ENCODE results near the gene FNDC11. TPM values are rescaled to one million over a fixed set of nuclear protein-coding genes. Genes with fewer than 3 reads are reported as not detected.
"Not testable (repeated sequence)": the region's sequence is repeated elsewhere in the genome, so short reads cannot be mapped to it uniquely, and the experiment has no call there.

Gene FNDC11, protein sequence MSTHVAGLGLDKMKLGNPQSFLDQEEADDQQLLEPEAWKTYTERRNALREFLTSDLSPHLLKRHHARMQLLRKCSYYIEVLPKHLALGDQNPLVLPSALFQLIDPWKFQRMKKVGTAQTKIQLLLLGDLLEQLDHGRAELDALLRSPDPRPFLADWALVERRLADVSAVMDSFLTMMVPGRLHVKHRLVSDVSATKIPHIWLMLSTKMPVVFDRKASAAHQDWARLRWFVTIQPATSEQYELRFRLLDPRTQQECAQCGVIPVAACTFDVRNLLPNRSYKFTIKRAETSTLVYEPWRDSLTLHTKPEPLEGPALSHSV
- total RNA-seq, result under 1 TPM in 1 of 2 donors, not detected in 1; 0.19 TPM
- long read RNA-seq, donor 1, partial matches to known transcripts, result 0 of 1 reads
- long read RNA-seq, donor 1, other reads (novel, unspliced or antisense), result 0 of 1 reads
- long read RNA-seq, donor 2, result 0 reads

DNA sequence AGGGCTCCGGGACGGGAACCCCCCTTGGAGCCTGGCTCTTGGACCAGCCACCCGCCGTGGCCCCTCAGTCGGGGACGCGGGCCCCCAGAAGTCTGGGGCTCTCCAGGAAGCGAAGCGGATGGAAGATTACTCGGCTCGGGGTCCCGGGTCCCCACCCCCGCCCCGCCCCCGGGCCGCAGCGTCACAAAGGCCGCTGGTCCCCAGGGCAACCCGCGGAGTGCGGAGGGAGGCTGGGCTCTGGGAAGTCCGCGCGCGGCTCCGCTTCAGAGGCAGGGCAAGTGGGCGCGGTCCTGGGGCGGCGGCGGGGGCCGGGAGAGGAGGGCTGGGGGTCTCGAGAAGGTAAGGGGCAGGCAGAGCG lies at the start of gene FNDC11:
Gene FNDC11 (plus strand): TSS at position 227 of the 358 bp plus-strand sequence. CDS start 1,505 bp downstream, outside the sequence.
- intact Hi-C loops (cut with DNase I), result no loop called here
- DNase-seq (ENCODE audit: low spot score), result no peak

DNA sequence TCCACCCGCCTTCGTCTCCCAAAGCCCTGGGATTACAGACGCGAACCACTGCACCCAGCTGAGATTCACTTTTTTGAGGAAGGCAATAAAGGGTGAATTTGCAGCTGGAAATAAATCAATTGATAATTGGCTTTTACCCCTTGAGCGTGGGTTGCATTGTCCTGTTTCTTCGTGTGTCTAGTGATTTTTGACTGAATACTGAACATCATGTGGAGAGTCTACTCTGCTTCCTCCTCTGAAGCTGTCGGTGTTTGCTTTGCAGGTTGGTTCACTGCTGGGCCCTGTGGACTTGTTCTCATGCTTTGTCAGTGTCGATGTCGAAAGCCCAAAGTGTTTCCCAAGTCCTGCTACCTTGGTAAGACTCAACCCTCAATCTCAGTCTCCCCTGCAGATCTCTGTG lies 49.3 kb upstream of the FNDC11 start:
- intact Hi-C loops (cut with DNase I), result no loop called here
- no peak for DNase-seq (ENCODE audit: low spot score)

DNA sequence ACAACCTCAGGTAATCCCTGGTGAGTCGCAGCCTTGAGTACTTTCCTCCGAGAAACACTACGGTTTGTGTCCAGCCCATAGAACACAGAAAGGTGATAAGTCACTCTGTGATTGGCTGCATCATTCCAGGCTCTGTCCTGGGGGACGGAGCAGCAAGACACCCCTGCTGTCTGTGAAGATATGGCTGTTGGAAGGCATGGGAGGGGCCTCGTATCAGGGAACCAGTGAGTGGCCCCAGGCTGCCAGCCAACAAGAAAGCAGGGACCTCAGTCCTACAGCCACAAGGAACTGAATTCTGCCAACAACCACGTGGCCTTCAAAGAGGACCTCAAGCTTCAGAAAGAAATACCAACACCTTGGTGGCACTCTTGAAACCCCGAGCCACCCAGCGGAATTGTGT lies 48.7 kb upstream of the FNDC11 start:
- no peak for DNase-seq (ENCODE audit: low spot score)
- intact Hi-C loops (cut with DNase I), result no loop called here

DNA sequence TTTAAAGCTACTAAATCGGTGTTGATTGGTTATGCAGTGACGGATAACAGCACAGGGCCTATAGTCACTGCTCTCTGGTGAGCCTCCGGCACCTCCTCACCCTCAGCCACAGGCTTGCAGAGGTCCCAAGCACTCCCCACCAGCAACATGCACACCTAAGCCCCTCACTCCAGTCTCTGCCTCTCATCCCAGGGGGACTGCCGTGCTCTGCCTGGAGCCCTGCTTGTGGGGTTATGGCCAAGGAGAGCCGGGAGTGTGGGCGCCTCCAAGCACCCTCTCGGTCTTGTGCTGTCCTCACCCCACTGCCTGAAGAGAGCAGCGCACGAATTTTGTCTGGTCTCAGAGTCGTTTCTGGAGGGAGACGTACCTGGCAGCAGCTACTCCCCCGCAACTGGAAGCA lies 48.2 kb upstream of the FNDC11 start:
- intact Hi-C loops (cut with DNase I), result no loop called here
- DNase-seq (ENCODE audit: low spot score), result peak; percentile 57

DNA sequence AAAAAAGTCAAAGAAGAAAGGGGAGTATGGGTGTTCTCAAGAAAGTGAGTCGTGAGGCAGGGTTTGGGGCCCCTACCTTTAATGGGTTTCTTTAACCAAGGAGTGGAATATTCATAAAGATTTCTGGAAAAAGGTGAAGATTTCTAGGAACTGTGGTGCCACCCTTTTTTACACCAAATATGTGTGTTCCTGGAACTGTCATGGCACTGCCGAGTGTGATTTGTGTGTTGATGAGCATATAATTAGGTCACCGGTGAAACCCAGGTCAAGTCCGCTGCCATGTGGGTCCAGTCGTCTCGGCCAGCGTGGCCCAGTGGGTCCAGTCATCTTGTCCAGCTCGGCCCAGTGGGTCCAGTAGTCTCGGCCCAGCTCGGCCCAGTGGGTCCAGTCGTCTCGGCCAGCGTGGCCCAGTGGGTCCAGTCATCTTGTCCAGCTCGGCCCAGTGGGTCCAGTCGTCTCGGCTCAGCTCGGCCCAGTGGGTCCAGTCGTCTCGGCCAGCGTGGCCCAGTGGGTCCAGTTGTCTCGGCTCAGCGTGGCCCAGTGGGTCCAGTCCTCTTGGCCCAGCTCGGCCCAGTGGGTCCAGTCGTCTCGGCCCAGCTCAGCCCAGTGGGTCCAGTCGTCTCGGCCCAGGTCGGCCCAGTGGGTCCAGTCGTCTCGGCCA lies 46.7 kb upstream of the FNDC11 start:
- intact Hi-C loops (cut with DNase I), result no loop called here
- DNase-seq (ENCODE audit: low spot score), result no peak

DNA sequence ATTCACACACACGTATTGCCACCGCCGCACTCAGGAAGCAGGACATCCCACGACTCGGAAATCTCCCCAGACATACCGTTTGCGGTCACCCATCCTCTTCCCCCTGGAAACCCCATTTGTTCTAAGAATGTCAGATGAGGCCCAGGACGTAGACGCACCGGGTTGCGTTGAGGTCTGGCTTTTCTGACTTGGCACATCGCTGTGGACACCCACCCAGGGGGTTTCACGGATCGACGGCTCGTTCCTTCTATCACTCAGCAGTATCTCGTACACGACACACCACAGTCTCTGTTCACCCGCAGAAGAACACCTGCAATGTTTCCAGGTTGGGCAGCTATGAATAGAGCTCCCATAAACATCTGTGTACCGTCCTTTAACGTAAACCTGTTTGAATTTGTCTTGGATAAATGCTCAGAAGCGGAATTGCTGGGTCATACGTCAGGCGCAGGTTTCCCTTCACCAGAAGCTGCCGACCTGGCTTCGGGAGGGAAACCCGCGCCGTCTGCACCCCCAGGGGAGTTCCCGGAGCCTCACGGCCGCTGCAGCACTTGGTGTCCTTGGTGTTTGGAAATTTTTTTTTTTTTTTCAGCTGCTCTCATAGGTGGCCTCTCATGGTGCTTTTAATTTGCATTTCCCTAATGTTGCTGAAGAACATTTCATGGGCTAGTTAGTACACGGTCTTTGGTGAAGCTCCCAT lies 45.7 kb upstream of the FNDC11 start:
- no peak for DNase-seq (ENCODE audit: low spot score)
- intact Hi-C loops (cut with DNase I), result no loop called here

DNA sequence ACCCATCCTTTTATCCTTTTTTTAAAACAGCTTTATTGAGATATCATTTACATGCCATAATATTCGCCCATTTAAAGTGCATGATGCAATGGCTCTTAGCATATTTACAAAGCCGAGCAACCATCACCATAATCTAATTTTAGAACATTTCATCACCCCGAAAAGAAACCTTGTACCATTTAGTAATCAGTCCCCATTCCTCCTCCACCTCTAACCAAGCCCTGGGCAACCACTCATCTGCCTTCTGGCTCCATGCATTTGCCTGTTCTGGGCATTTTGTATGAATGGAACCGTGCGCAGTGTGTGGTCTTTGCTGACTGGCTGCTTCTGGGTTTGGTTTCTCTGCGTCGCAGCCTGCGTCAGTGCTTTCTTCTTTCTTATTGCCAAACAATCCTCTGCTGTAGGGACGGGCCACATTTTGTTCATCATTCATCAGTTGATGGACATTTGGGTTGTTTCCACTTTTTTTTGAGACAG lies 44.8 kb upstream of the FNDC11 start:
- DNase-seq (ENCODE audit: low spot score), result no peak
- intact Hi-C loops (cut with DNase I), result no loop called here

DNA sequence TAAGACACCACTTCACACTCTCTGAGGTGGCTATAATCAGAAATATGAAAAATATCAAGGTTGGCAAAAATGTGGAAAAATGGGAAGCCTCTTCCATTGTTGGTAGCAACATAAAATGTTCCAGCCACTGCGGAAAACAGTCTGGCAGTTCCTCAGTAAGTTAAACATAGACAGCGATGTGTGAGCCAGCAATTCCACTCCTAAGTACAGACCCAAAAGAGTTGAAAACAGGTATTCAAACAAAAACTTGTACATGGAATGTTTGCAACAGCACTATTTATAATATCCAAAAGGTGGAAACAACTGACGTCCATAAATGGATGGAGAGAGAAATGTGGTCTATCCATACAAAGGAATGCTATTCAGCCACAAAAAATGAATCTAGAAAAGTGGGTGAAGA lies 40.8 kb upstream of the FNDC11 start:
- DNase-seq (ENCODE audit: low spot score), result no peak
- intact Hi-C loops (cut with DNase I), result no loop called here

DNA sequence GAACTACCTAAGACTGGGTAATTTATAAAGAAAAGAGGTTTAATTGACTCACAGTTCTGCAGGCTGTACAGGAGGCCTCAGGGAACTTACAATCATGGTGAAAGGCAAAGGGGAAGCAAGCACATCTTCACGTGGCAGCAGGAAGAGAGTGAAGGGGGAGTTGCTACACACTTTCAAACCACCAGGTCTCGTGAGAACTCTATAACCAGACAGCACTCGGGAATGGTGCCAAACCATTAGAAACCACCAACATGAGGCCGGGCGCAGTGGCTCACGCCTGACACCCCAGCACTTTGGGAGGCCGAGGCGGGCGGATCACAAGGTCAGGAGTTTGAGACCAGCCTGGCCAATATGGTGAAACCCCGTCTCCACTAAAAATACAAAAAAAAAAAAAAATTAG lies 39.4 kb upstream of the FNDC11 start:
- intact Hi-C loops (cut with DNase I); DNase-seq (ENCODE audit: low spot score): not testable (repeated sequence)

DNA sequence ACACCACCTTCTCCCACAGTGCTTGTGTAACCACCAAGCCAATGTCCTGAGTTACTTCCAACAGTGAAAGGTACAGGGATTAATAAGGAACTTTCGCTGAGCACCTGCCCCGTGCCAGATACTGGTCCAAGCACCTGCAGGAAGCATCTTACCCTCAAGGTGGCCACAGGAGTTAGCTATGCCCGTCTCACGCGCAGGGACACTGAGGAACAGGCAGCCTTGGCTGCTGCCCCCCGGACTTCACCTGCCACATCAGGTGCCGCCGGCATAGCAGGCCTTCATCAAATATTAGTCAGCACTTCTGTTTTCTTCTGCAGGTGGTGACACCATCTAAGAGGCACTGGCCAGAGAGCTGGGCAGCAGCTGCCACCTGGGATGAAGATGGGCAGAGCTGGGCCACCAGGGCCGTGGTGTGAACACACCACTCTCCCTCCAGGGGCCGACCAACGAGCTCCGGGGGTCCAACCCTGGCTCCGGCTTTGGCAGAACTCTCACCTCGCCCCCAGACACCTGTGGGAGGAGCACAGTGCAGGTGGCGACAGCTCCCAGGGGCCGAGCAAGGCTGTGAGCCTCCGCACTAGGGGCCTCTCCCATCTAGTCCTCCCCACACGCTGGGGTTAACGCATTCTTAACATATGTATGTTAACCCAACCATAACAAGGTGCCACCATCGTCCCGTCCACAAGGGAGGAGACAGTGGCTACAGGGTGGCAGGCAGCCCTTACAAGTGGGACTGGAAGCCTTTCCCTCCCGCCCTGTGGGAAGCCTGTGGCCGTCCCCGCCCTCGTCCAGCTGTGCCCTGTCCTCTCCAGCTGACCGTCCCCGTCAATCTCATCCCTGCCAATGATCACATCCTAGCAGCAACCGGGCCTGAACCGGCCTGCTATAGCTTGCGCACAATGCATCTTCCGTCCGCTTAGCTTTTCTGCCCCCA lies 36.3 kb upstream of the FNDC11 start:
- DNase-seq (ENCODE audit: low spot score), result no peak
- intact Hi-C loops (cut with DNase I), result no loop called here

DNA sequence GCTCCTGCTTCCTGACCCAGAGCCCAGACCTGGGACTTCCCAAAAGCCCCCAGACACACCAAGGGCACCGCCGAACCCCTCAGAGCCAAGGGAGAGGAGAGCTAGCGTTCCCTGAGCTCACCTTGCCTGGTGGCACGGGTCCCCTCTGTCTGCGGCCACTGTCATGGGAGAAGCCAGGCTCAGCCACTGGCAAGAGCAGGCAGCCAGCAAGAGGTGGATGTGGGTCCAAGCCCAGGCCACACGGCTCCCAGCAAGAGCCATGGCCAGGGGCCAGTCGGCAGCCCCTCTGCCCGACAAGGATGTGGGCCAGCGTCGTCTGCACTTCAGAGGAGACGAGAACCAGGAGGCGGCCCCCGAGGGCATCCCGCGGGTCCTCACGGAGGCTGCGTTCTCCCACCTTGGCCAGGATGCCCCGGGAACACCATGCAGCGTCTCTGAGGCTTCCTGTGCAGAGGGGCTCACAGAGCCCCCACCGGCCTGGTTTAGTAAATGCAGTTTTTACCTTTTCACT lies 35.6 kb upstream of the FNDC11 start:
- intact Hi-C loops (cut with DNase I), result no loop called here
- peak; percentile 74 for DNase-seq (ENCODE audit: low spot score)

DNA sequence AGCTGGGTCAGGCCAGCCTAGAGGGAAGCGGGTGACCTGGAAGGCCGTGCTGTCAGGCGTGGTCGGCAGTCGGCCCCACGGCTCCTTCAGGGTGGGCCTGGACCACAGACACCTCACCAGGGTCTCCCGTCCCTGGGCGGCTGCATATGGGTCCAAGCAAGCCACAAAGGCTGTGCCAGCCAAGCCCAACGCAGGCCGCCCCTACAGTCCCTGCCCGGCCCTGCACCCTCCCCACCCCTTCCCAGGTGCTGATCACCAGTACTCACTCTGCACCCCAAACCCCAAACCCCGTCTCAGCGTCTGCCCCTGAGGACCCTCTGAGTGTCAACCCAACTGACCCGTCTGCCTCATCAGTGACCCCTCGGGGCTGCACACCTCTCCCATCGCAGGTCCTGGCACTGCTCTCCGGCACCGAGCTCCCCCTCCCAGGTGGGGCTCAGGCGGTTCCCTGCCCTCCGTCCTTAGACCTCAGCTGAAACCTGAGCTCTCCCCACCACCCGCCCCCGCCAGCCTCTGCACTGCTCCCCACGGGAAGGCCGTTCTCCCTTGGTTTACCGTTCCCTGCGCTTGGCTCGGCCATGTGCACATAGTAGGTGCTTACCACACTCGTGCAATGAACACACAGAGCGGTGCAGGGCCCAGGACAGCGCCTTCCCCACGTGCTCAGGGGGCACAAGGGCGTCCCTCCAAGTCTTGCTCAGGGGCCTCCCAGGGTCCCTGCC lies 34.9 kb upstream of the FNDC11 start:
- DNase-seq (ENCODE audit: low spot score), result peak; percentile 80
- intact Hi-C loops (cut with DNase I), result no loop called here

DNA sequence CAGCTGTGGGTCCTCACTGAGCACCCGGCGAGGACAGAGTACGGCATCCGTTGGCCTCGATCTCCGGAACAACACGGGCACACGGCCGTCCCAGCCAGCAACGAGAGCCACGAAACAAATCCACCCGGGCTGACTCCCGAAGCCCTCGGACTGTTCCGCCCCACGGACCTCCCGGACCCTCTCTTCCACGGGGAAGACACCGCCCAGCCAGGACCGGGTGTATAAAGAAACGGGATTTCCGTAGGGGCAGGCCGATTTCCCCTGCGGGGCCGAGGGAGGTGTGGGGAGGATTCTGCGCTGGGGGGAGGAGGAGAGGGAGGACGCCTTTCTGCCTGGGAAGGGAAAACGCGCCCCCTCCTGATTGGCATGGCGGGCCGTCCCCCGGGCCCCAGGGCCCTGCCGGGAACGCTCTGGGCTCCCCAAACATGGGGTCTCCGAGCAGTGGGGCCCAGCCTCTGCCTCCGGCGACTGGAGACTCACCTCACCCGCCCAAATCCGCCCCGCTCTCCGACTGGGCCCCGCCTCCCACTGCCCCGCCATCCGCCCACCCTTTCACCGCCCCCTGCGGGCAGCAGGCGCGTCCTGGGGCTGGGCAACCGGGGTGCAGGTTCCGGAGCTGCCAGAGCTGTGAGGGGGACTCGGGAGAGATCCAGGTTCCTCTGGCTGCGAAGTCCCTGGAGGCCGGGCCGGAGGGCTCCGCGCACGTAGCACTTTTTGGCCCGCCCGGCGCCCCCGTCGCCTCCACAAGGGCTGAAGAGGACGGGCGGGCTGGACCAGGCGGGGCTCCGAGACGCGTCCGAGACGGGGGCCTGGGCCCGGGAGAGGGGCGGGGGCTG lies 34.1 kb upstream of the FNDC11 start:
- peak; percentile 89 for DNase-seq (ENCODE audit: low spot score)
- intact Hi-C loops (cut with DNase I), result no loop called here

DNA sequence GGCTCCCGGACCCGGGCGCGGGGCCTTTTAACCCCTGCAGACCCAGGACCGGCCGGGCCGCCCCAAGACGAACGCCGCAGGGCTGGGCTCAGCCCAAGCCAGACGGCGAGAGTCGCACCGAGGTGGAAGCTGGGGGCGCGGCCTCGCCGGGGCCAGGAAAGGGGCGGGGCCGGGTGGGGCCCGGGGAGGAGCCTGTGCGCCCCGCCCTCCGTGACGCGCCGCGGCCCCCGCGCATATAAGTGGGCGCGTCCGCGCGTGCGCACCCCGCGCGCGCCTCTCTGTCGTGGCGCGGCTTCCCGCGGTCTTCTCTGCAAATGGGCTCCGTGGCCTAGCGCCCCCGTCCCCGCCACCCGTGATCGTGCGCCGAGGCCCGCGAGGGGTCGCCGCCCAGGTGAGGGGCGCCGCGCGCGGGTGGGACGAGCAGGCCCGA lies 33.4 kb upstream of the FNDC11 start, which contains the start of gene PPDPF:
Gene PPDPF (plus strand): TSS at position 262 of the 430 bp plus-strand sequence. CDS start 544 bp downstream, outside the sequence.
- intact Hi-C loops (cut with DNase I), result no loop called here
- DNase-seq (ENCODE audit: low spot score), result peak; percentile 96

DNA sequence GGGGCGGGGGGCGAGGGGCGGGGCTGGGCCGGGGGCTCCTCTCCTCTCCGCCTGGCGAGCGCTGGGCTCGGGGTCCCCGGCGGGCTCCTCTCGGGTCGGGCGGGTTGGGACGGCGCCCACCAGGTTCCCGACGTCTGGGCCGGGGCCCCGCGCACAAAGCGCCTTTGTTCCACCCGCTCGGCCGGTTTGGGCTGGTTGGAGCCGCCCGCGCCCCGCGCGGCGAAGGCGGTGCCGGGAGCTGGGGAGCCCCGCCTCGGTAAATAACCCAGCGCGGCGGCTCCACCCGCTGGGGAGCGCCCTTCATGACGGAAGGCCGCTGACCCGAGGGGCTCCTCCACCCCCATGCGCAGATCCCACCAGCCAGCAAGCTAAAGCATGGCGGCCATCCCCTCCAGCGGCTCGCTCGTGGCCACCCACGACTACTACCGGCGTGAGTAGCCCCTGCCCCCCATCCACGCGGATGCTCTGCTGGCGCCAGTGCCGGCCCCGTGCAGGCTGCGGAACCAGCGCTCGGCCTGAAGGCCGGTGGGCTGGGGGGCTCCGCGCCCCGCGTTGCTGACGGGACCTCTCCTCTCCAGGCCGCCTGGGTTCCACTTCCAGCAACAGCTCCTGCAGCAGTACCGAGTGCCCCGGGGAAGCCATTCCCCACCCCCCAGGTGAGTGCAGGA lies 32.9 kb upstream of the FNDC11 start:
- peak; percentile 95 for DNase-seq (ENCODE audit: low spot score)
- intact Hi-C loops (cut with DNase I), result no loop called here

DNA sequence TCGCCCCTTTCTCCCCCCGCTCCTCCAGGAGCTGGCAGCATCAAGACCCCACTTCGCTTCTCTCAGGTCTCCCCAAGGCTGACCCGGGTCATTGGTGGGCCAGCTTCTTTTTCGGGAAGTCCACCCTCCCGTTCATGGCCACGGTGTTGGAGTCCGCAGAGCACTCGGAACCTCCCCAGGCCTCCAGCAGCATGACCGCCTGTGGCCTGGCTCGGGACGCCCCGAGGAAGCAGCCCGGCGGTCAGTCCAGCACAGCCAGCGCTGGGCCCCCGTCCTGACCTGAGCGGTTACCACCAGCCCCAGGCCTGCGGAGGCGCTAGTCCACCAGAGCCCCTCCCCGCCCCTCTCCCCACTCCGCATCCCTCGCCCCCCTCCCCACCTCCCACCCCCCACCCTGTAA lies 32.4 kb upstream of the FNDC11 start:
- DNase-seq (ENCODE audit: low spot score), result peak; percentile 79
- intact Hi-C loops (cut with DNase I), result no loop called here

Measured in posterior vena cava (tissue), 2 donors.